Stimulated activated effector memory CD8-positive, alpha-beta T cell treated with anti-CD3 and anti-CD28 coated beads, Interleukin-12 subunit alpha, Interleukin-12 subunit beta, amount 100 ng/mL, for 72 hours (primary cell): Measurements from ENCODE around the gene SLC39A7.

Experiments used
- ATAC-seq: fragments of 150-1000 bp; cut with Tn5 transposase; 2 replicates; pipeline ENCODE4 v1.10.0; 2021
- DNase-seq, 2 donors: peaks; one replicate each; pipeline ENCODE4 v3.0.0; 2021 to 2022; ENCODE audit warnings: low spot score in 2 of 2
- H3K27ac Mint-ChIP-seq: one replicate; pipeline ENCODE4 v1.8.0; 2022; ENCODE audit warnings: mild to moderate bottlenecking, mixed read lengths
- H3K36me3 Mint-ChIP-seq: one replicate; pipeline ENCODE4 v1.8.0; 2022; ENCODE audit warnings: mild to moderate bottlenecking, mixed read lengths
- H3K4me1 Mint-ChIP-seq: one replicate; pipeline ENCODE4 v1.8.0; 2022; ENCODE audit warnings: mixed read lengths
- H3K4me3 Mint-ChIP-seq: one replicate; pipeline ENCODE4 v1.8.0; 2022; ENCODE audit warnings: mild to moderate bottlenecking, mixed read lengths
- H3K9me3 Mint-ChIP-seq: one replicate; pipeline ENCODE4 v1.8.0; 2022; ENCODE audit warnings: mixed read lengths

The SLC39A7 gene

DNA sequence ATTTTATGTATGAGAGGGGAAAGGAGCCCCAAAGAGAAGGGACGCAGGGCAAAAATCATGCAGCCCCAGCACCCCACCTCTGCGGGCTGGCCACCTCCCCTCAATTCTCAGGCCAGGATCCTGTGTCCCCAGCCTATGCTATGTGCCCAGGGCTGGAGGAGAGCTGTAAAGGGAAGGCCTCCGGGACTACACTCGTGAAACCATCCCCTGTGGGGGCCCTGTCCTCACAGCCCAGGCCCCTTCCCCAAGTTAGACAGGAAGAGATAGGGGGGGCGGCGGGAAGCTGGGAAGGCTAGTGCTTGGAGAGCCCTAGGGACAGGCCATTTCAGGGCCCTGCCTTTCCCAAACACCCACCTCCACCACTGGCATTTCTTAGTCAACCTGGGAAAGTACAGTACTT, 7.0 kb upstream of the SLC39A7 start:
- DNase-seq: no peak
- peaks cover 36% of the 10 kb centered on the region for H3K4me1 Mint-ChIP-seq
- ATAC-seq: no peak
- H3K27ac Mint-ChIP-seq: no peak overlapping the region
- peaks cover 51% of the 10 kb centered on the region for H3K36me3 Mint-ChIP-seq
- H3K9me3 Mint-ChIP-seq: no peaks in the 10 kb centered on the region
- H3K4me3 Mint-ChIP-seq: peak overlapping the region; percentile 54

DNA sequence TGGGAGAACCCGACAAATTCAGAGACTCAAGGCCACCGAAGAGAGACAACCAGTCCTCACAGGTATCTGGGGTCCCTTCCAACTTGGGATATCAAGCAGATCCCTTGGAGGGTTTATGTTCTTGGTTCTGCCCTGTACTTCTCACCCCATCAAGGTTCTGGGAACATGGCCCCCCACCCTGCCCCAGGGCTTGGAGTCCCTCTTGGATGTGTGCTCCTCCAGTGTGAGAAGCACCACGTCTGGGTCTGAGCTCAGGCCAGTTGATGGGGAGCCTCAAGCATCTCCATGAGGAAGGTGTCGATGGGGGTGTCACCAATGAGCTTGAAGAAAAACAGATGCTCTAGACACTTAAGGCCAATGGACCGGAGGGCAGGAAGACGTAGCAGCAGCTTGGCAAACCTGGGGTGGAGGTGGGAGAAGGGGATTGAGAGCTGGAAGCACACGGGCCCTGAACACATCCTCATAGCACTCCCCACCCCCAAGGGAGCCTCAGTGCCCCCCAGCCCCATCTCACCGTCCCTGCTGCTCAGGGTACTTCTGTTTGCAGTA, 6.2 kb upstream of the SLC39A7 start:
- Mint-ChIP-seq H3K36me3 (peaks cover 53% of the 10 kb centered on the region), H3K9me3 (no peaks in the 10 kb centered on the region), H3K4me1 (peaks cover 45% of the 10 kb centered on the region), H3K27ac (no peak overlapping the region), H3K4me3 (no peak overlapping the region)
- ATAC-seq (no peak), DNase-seq (no peak)

DNA sequence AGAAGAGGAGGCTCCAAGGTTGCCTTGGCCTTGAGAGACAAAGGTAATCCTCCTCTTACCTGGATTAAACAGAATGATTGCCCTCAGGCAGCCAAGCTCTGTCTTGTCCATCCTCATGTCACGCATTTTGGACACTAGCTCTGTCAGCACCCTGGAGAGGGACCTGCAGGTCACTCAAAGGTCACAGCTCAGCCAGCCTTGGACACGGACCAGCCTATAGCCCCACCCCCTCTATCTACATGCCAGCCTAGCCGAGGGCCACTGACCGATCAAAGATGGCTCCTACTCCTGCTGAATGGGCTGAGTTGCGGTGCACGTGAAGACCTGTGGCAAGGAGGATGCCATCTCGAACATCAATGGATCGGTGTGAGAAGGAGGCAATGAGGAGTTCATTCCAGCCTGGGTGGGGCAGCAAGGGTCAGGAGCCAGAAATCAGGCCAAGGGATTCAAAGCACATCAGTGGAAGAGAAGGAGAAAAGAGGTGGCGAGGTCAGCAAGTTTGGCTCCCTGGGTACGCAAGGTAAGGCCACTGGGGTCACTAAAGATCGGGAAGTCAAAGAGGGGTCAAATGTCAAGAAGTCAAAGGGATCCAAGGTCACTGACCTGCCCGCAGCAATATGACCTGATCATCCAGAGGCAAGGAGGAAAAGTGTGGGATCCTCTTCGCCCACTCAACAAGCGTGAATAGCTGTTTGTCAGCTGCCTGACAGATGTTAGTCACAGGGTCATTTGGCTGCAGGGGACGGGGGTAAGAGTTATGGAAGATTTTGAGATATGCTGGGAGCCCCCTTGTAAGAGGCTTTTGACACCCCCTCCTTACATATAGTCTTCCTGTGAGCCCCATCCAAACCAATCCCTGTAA, 5.1 kb upstream of the SLC39A7 start:
- H3K27ac Mint-ChIP-seq: no peak overlapping the region
- ATAC-seq: no peak

DNA sequence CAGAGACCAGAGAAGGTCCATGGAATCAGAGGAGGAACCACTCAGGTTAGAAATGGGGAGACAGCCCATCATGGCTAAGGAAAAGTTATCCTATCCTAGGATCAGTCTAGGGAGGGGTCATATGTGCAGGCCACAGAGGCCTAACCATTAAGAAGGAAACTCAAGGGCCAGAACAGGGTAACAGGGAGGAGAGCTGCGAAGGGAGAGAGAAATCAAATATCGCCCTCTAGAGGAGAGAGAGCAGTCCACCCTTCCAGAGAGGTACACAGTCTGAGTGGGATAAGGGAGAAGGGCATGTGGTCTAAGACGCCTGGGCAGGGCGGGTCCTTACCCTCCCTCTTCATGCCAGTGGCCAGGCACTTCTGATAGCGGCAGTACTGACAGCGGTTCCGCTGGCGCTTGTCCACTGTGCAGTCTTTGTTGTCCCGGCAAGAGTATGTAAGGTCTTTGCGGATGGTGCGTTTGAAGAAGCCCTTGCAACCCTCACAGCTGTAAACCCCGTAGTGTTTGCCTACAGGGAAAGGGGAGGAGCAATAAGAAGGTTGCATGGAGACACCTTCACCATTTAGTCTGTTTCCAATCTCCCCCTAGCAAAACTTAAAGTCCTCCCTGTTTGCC, 3.1 kb upstream of the SLC39A7 start:
- DNase-seq: peak in 1 of 2 donors; percentile 66
- Mint-ChIP-seq H3K36me3 (peaks cover 77% of the 10 kb centered on the region), H3K4me1 (peaks cover 65% of the 10 kb centered on the region), H3K4me3 (peak overlapping the region; percentile 92), H3K9me3 (no peaks in the 10 kb centered on the region), H3K27ac (peak overlapping the region; percentile 98)
- peak; percentile 56 for ATAC-seq

More for the DNA sequence above, 5.1 kb upstream of the SLC39A7 start:
- no peak for DNase-seq
- Mint-ChIP-seq H3K4me3 (no peak overlapping the region), H3K4me1 (peaks cover 47% of the 10 kb centered on the region), H3K36me3 (peaks cover 57% of the 10 kb centered on the region), H3K9me3 (no peaks in the 10 kb centered on the region)

- Mint-ChIP-seq H3K27ac (peak overlapping the region; percentile 98), H3K9me3 (no peaks in the 10 kb centered on the region), H3K4me1 (peaks cover 68% of the 10 kb centered on the region), H3K4me3 (peak overlapping the region; percentile 92), H3K36me3 (peaks cover 84% of the 10 kb centered on the region)
- DNase-seq (no peak), ATAC-seq (no peak)
Observed at GRCh38 chr6:33198159-33198852, 2.4 kb upstream of the SLC39A7 start.

DNA sequence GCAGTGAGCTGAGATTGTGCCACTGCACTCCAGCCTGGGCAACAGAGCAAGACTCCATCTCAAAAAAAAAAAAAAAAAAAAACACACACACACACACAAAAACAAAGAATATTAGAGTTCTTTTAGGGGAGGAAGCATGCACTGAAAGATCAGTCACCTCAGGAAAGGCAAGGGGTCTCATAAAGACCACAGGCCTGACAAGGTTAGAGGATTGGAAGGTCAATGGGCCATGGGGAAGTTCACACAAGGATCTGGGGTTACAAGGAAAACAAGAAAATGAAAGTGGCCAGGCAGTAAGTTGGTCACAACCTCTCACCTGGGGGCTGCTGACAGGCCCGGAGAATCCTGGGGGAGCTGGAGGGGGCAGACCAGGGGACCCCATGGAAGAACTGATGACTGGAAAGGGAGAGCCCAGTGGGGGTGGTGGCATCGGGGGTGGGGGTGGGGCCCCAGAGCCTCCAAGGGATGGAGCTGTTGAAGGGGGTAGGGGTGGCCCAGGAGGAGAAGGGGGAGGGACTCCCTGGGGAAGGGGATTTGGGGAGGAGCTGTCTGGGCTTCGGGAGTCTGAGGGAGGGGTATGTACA, 1.7 kb upstream of the SLC39A7 start:
- peaks cover 85% of the 10 kb centered on the region for H3K36me3 Mint-ChIP-seq
- H3K4me3 Mint-ChIP-seq: peak overlapping the region; percentile 92
- H3K4me1 Mint-ChIP-seq: peaks cover 74% of the 10 kb centered on the region
- DNase-seq: no peak
- peak overlapping the region; percentile 98 for H3K27ac Mint-ChIP-seq
- no peaks in the 10 kb centered on the region for H3K9me3 Mint-ChIP-seq
- ATAC-seq: no peak

GRCh38 chr6:33199687-33200218, 914 bp upstream of the SLC39A7 start:
- peak overlapping the region; percentile 98 for H3K27ac Mint-ChIP-seq
- ATAC-seq (peak; percentile 58), DNase-seq (peak in 1 of 2 donors; percentile 66)
- peak overlapping the region; percentile 92 for H3K4me3 Mint-ChIP-seq
- H3K9me3 Mint-ChIP-seq: no peaks in the 10 kb centered on the region
- H3K36me3 Mint-ChIP-seq: peaks cover 84% of the 10 kb centered on the region
- peaks cover 79% of the 10 kb centered on the region for H3K4me1 Mint-ChIP-seq

DNA sequence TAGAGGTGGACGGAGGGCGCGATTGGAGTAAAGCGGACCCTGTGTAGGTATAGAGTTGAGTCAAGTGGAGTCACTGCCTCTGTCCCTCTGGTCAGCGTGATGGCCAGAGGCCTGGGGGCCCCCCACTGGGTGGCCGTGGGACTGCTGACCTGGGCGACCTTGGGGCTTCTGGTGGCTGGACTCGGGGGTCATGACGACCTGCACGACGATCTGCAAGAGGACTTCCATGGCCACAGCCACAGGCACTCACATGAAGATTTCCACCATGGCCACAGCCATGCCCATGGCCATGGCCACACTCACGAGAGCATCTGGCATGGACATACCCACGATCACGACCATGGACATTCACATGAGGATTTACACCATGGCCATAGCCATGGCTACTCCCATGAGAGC, 479 bp downstream of the SLC39A7 start:
- peaks cover 87% of the 10 kb centered on the region for H3K4me1 Mint-ChIP-seq
- DNase-seq (no peak), ATAC-seq (no peak)
- H3K4me3 Mint-ChIP-seq: peak overlapping the region; percentile 92
- peak overlapping the region; percentile 98 for H3K27ac Mint-ChIP-seq
- no peaks in the 10 kb centered on the region for H3K9me3 Mint-ChIP-seq
- peaks cover 83% of the 10 kb centered on the region for H3K36me3 Mint-ChIP-seq

DNA sequence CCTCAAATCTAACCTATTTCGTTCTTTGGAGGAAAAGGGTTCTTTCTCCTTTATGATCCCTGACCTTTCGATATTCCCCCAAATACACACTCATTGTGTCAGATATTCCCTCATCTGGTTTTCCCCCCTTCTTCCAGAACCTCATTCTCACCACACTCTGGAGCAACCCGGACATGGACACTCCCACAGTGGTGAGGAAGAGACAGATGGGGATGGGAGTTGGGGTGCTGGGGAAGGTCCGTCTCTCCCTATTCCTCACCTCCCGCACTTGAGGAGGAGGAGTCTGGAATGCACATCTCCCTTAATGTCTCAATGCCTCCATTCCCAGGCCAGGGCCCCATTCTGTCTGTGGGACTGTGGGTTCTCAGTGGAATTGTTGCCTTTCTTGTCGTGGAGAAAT, 1.3 kb downstream of the SLC39A7 start:
- DNase-seq (no peak), ATAC-seq (no peak)
- Mint-ChIP-seq H3K27ac (peak overlapping the region; percentile 98), H3K4me3 (peak overlapping the region; percentile 92), H3K4me1 (peaks cover 87% of the 10 kb centered on the region), H3K9me3 (no peaks in the 10 kb centered on the region), H3K36me3 (peaks cover 75% of the 10 kb centered on the region)

DNA sequence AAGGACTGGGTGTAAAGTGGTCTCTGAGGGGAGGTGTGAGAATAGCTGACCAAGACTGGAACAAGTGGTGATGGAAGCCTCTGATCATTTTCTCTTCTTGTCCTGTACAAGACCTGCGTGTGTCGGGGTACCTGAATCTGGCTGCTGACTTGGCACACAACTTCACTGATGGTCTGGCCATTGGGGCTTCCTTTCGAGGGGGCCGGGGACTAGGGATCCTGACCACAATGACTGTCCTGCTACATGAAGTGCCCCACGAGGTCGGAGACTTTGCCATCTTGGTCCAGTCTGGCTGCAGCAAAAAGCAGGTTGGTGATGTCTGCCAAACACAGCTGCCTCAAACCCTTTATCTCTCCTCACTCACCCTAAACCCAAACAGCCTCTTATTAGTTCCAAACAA, 2.1 kb downstream of the SLC39A7 start:
- no peak for ATAC-seq
- H3K4me3 Mint-ChIP-seq: peak overlapping the region; percentile 92
- H3K36me3 Mint-ChIP-seq: peaks cover 70% of the 10 kb centered on the region
- H3K27ac Mint-ChIP-seq: peak overlapping the region; percentile 98
- H3K4me1 Mint-ChIP-seq: peaks cover 84% of the 10 kb centered on the region
- no peak for DNase-seq
- H3K9me3 Mint-ChIP-seq: no peaks in the 10 kb centered on the region

- no peak for DNase-seq
- H3K4me1 Mint-ChIP-seq: peaks cover 79% of the 10 kb centered on the region
- no peak for ATAC-seq
- peak overlapping the region; percentile 98 for H3K27ac Mint-ChIP-seq
- no peaks in the 10 kb centered on the region for H3K9me3 Mint-ChIP-seq
- H3K36me3 Mint-ChIP-seq: peaks cover 66% of the 10 kb centered on the region
- peak overlapping the region; percentile 92 for H3K4me3 Mint-ChIP-seq
Observed at GRCh38 chr6:33203443-33204164, 2.9 kb downstream of the SLC39A7 start.

DNA sequence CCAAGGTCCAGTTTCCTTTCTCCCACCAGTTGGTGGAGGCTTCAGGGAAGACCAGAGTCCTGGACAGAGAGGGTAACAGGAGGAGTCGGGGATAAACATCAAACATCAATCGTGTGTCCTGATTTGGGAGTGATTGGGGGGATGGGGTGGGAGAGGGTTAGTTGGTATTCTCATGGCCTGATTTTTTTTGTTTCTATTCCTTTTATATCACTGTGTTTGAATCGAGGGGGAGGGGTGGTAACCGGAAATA, 3.4 kb downstream of the SLC39A7 start:
- Mint-ChIP-seq H3K27ac (peak overlapping the region; percentile 98), H3K9me3 (no peaks in the 10 kb centered on the region), H3K4me3 (peak overlapping the region; percentile 92), H3K4me1 (peaks cover 79% of the 10 kb centered on the region), H3K36me3 (peaks cover 68% of the 10 kb centered on the region)
- DNase-seq (no peak), ATAC-seq (no peak)

GRCh38 chr6:33204415-33205190, 3.9 kb downstream of the SLC39A7 start, which contains the start of gene HSD17B8:
Gene HSD17B8 (plus strand): TSS chr6:33204655. CDS start chr6:33204669, 14 bp downstream.
- Mint-ChIP-seq H3K4me1 (peaks cover 79% of the 10 kb centered on the region), H3K36me3 (peaks cover 73% of the 10 kb centered on the region)
- peak; percentile 64 for ATAC-seq

More at GRCh38 chr6:33204415-33205190, 3.9 kb downstream of the SLC39A7 start, which contains the start of gene HSD17B8:
- Mint-ChIP-seq H3K27ac (peak within 1 kb of the TSS; percentile 98), H3K4me3 (peak within 1 kb of the TSS; percentile 92), H3K9me3 (no peaks in the 10 kb centered on the region)
- DNase-seq: peak; percentile 84 to 94
